Gastroesophageal sphincter (tissue), 4 donors: ENCODE measurements around the gene KRABD2.

Source experiments
- ATAC-seq: fragments of 150-250 bp; one replicate; pipeline ENCODE4 v1.9.1; 2016; ENCODE audit warnings: mild to moderate bottlenecking, moderate library complexity
- H3K27ac ChIP-seq, 4 donors: fragments of 200-600 bp; sonication (generic) in 3 of 4; 1 replicate in 3 of 4; 2 replicates in 1 of 4; pipeline ENCODE4 v1.5.1; 2016 to 2019
- H3K27me3 ChIP-seq: fragments of 200-600 bp; sonication (generic); one replicate; pipeline ENCODE4 v1.5.1; 2019
- H3K36me3 ChIP-seq, 2 donors: fragments of 200-600 bp; sonication (generic); one replicate each; pipeline ENCODE4 v1.5.1; 2019; ENCODE audit warnings: control low read depth in 1 of 2
- H3K4me1 ChIP-seq, 3 donors: fragments of 200-600 bp; sonication (generic); 1 replicate in 2 of 3; 2 replicates in 1 of 3; pipeline ENCODE4 v1.5.1; 2016 to 2019; ENCODE audit warnings: control low read depth in 2 of 3
- H3K4me3 ChIP-seq, 2 donors: fragments of 200-600 bp; sonication (generic); one replicate each; pipeline ENCODE4 v1.5.1; 2019; ENCODE audit warnings: mild to moderate bottlenecking in 1 of 2, moderate library complexity in 1 of 2
- H3K9me3 ChIP-seq, 3 donors: fragments of 200-600 bp; sonication (generic); one replicate each; pipeline ENCODE4 v1.5.1; 2017 to 2019; ENCODE audit warnings: control low read depth in 2 of 3
- EP300 ChIP-seq: sonication (generic); formaldehyde crosslinking; IDR thresholded peaks from one replicate; pipeline ENCODE4 v1.6.1; 2017; ENCODE audit warnings: antibody characterized with exemption, mild to moderate bottlenecking
- POLR2A ChIP-seq, 2 donors: fragments of 450-650 bp; IDR thresholded peaks; one replicate each; pipeline ENCODE4 v1.6.1; 2017; ENCODE audit warnings: antibody characterized with exemption in 2 of 2, mild to moderate bottlenecking in 2 of 2, moderate library complexity in 1 of 2
- POLR2AphosphoS5 ChIP-seq: sonication (generic); formaldehyde crosslinking; IDR thresholded peaks from one replicate; pipeline ENCODE4 v1.6.1; 2017; ENCODE audit warnings: antibody characterized with exemption
- WGBS, 2 donors: methylation state at CpG; one replicate each; pipeline ENCODE4 v1.1.5; 2018; ENCODE audit warnings: low coverage in 1 of 2; 5-methylcytosine and 5-hydroxymethylcytosine counted together
- TF ChIP-seq, protein P1 (sequence below), 4 experiments: fragments of 200-600 bp in 2 of 4; fragments of 450-650 bp in 2 of 4; sonication (generic) in 1 of 4; IDR thresholded peaks; one replicate each; pipeline ENCODE4 v1.5.1; 2017 to 2019; ENCODE audit warnings: antibody characterized with exemption in 4 of 4, mild to moderate bottlenecking in 2 of 4, moderate library complexity in 2 of 4

KRABD2 gene

DNA sequence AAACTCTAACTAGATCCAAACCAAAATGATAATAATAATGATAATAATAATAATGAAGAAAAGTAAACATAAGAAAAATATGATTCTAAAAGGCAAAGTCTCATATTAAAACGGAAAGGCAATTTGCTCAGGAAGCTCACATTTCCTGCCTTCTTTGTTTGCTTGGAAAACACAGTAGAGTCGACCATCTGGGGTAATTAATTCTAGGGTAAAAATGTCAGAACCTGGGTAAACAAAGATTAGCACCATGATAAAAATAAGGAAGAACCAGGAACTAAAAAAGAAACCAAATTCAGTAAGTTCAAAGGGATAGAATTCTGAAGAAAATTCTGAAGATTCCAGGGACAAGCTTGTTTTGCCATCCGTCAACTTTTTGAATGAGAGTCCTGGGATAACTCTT, 16.2 kb downstream of the KRABD2 start:
- H3K36me3 ChIP-seq: peaks cover 0 to 12% of the 10 kb centered on the region in 2 donors
- peaks cover 0 to 11% (median 0%) of the 10 kb centered on the region in 3 donors for H3K4me1 ChIP-seq
- no peaks in the 10 kb centered on the region for H3K9me3 ChIP-seq
- H3K27me3 ChIP-seq: no peaks in the 10 kb centered on the region
- TF ChIP-seq POLR2A (IDR thresholded peaks at IDR 0.05) (no peak), POLR2AphosphoS5 (no peak), EP300 (no peak)
- TF ChIP-seq, protein P1, sequence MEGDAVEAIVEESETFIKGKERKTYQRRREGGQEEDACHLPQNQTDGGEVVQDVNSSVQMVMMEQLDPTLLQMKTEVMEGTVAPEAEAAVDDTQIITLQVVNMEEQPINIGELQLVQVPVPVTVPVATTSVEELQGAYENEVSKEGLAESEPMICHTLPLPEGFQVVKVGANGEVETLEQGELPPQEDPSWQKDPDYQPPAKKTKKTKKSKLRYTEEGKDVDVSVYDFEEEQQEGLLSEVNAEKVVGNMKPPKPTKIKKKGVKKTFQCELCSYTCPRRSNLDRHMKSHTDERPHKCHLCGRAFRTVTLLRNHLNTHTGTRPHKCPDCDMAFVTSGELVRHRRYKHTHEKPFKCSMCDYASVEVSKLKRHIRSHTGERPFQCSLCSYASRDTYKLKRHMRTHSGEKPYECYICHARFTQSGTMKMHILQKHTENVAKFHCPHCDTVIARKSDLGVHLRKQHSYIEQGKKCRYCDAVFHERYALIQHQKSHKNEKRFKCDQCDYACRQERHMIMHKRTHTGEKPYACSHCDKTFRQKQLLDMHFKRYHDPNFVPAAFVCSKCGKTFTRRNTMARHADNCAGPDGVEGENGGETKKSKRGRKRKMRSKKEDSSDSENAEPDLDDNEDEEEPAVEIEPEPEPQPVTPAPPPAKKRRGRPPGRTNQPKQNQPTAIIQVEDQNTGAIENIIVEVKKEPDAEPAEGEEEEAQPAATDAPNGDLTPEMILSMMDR (IDR thresholded peaks at IDR 0.05): no peak
- H3K27ac ChIP-seq: peak overlapping the region in 2 of 4 donors; percentile 23 to 50
- no peak for ATAC-seq
- H3K4me3 ChIP-seq: no peak overlapping the region
- WGBS, 2 donors: 36 to 50% methylated on average over 3 of the region's 3 CpGs

DNA sequence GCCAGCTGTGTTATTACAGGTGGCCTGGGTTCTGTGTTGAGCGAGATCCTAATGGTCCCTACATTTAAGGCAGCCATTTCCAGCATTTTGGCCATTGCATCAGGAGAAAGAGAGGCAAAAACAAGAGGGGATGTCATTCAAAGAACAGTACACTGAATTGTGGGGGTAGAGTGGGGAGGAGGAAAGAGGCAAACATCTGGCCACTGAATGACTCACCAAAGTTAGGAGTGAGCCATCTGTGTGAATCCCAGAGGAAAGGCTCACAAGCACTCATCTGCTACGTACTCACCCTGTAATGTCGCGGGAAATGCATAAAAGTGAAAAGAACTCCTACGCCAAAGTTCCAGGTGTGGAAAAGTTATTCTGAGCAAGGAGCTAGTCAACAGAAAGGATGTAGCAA, 16.7 kb downstream of the KRABD2 start:
- ATAC-seq: peak; percentile 79
- no peak for TF ChIP-seq EP300
- peak; percentile 10 for TF ChIP-seq POLR2AphosphoS5
- Histone ChIP-seq H3K4me3 (no peak overlapping the region), H3K9me3 (no peaks in the 10 kb centered on the region), H3K27ac (peak overlapping the region in 3 of 4 donors; percentile 50 to 52 (median 51)), H3K36me3 (peaks cover 0 to 7% of the 10 kb centered on the region in 2 donors), H3K4me1 (peaks cover 0 to 11% (median 0%) of the 10 kb centered on the region in 3 donors), H3K27me3 (no peaks in the 10 kb centered on the region)
- WGBS, 2 donors: 53 to 56% methylated on average over 4 to 5 of the region's 5 CpGs

DNA sequence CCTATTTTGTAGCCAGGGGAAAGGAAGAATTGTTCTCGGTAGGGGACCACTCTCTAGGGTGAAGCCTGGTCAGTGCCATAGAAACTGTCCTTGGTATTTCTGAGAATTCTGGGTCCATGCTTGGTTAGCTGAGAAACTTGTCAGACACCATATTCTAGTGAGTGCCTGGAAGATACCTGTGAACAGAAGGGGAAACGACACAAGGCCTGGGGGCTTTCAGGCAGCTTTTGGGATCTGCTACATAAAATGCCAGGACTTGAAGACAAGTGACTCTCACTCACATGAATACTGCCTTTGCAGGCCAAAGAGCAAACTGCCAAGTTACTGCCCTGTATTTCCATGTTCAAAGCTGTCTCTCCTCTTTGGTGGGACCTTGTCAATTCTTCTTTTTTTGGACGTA, 18.6 kb downstream of the KRABD2 start:
- Histone ChIP-seq H3K27me3 (no peaks in the 10 kb centered on the region), H3K4me1 (peaks cover 0 to 11% (median 0%) of the 10 kb centered on the region in 3 donors), H3K9me3 (no peaks in the 10 kb centered on the region), H3K4me3 (no peak overlapping the region), H3K27ac (no peak overlapping the region), H3K36me3 (no peaks in the 10 kb centered on the region)
- TF ChIP-seq, protein P1 (IDR thresholded peaks at IDR 0.05): no peak
- TF ChIP-seq POLR2A (IDR thresholded peaks at IDR 0.05) (no peak), POLR2AphosphoS5 (no peak), EP300 (no peak)
- WGBS, 2 donors: 88 to 96% methylated on average over 1 to 3 of the region's 3 CpGs
- ATAC-seq: no peak

DNA sequence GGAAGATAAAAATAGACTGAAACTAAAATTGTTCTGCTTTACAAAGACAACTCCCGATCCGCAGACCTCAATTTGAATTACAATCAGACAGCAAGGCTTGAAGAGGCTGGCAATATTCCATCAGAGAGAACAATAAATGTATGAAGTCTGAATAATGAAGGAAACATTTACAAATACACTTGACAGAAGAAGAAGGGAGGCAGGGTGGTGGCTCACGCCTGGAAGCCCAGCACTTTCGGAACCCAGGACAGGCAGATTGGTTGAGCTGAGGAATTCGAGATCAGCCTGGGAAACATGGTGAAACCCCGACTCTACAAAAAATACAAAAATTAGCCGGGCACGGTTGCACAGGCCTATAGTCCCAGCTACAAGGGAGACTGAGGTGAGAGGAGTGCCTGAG, 22.3 kb downstream of the KRABD2 start:
- H3K4me3 ChIP-seq: no peak overlapping the region
- no peaks in the 10 kb centered on the region for H3K27me3 ChIP-seq
- peaks cover 0 to 4% (median 0%) of the 10 kb centered on the region in 3 donors for H3K4me1 ChIP-seq
- 53 to 65% methylated on average over 4 to 8 of the region's 8 CpGs for WGBS, 2 donors
- no peak for ATAC-seq
- no peaks in the 10 kb centered on the region for H3K36me3 ChIP-seq
- TF ChIP-seq EP300 (no peak), POLR2AphosphoS5 (no peak), POLR2A (IDR thresholded peaks at IDR 0.05) (no peak)
- TF ChIP-seq, protein P1 (IDR thresholded peaks at IDR 0.05): no peak
- no peaks in the 10 kb centered on the region for H3K9me3 ChIP-seq
- H3K27ac ChIP-seq: no peak overlapping the region

GRCh38 chr17:8353736-8354135, 22.8 kb downstream of the KRABD2 start:
- TF ChIP-seq POLR2AphosphoS5: no peak
- no peak for TF ChIP-seq EP300
- TF ChIP-seq, protein P1 (IDR thresholded peaks at IDR 0.05): no peak
- no peak for TF ChIP-seq POLR2A (IDR thresholded peaks at IDR 0.05)
- no peaks in the 10 kb centered on the region for H3K36me3 ChIP-seq
- ATAC-seq: no peak
- 71 to 74% methylated on average over 5 to 7 of the region's 7 CpGs for WGBS, 2 donors
- no peak overlapping the region for H3K4me3 ChIP-seq
- H3K9me3 ChIP-seq: no peaks in the 10 kb centered on the region
- H3K4me1 ChIP-seq: no peaks in the 10 kb centered on the region
- H3K27ac ChIP-seq: no peak overlapping the region
- H3K27me3 ChIP-seq: no peaks in the 10 kb centered on the region
